Mucosa of descending colon (tissue), 3 donors: Measurements from ENCODE around the gene LRPAP1. TPM values are rescaled to one million over a fixed set of nuclear protein-coding genes. Genes with fewer than 3 reads are reported as not detected.

Experiments used
- ATAC-seq: fragments of 200-7000 bp; cut with Tn5 transposase; one replicate; pipeline ENCODE4 v1.9.1; 2020; ENCODE audit warnings: mild to moderate bottlenecking, moderate library complexity
- DNase-seq, 3 donors: peaks; one replicate each; pipeline ENCODE4 v3.0.0-alpha.2; 2020
- H3K36me3 ChIP-seq: fragments of 200-600 bp; one replicate; pipeline ENCODE4 v1.8.0; 2021; ENCODE audit warnings: low read depth, mild to moderate bottlenecking
- H3K4me1 ChIP-seq: fragments of 200-600 bp; one replicate; pipeline ENCODE4 v1.8.0; 2021; ENCODE audit warnings: low read depth, mild to moderate bottlenecking
- H3K4me3 ChIP-seq: fragments of 200-600 bp; one replicate; pipeline ENCODE4 v1.8.0; 2021; ENCODE audit warnings: mild to moderate bottlenecking
- H3K9me3 ChIP-seq: fragments of 200-600 bp; one replicate; pipeline ENCODE4 v1.8.0; 2021; ENCODE audit warnings: mild to moderate bottlenecking
- CTCF ChIP-seq: fragments of 200-600 bp; IDR thresholded peaks from one replicate; pipeline ENCODE4 v1.8.0; 2022; ENCODE audit warnings: antibody characterized with exemption, mild to moderate bottlenecking
- intact Hi-C, 2 donors: fragments of 100-400 bp; cut with DNase I in 1 of 2; cut with micrococcal nuclease in 1 of 2; formaldehyde crosslinking; loops; one replicate each; pipeline versions ENCODE4 v1.11.0 to v1.11.1; 2022; cut with DNase I, micrococcal nuclease
- total RNA-seq, 3 donors: library from RNA; stranded (reverse); fragmentation: NEBNext Ultra II Directional in 2 of 3; extraction: Animal tissue kit (Norgen Biotek cat#: 25700) in 2 of 3; gene quantifications; one replicate each; pipeline versions ENCODE4 v1.2.1 to v1.2.4, GENCODE V29; 2021 to 2023
- donor health status: DM: no; HTN: no; CAD: no; lungs with moderate emphysema.
- donor health status: DM: no; HTN: no; CAD: no.
- donor health status: DM: no; HTN: yes; CAD: no.

Gene LRPAP1
- total RNA-seq, 3 donors from 2014 or later: 109 to 139 (median 137) TPM

- TF ChIP-seq CTCF: no peak
- no peaks in the 10 kb centered on the region for H3K36me3 ChIP-seq
These were observed 30.3 kb downstream of the LRPAP1 start for GRCh38 chr4:3501825-3502425.

GRCh38 chr4:3501126-3501824, 30.9 kb downstream of the LRPAP1 start:
- Histone ChIP-seq H3K36me3 (no peaks in the 10 kb centered on the region), H3K9me3 (no peaks in the 10 kb centered on the region), H3K4me1 (no peaks in the 10 kb centered on the region), H3K4me3 (no peak overlapping the region)
- intact Hi-C loops: no loop called here
- no peak for DNase-seq
- no peak for TF ChIP-seq CTCF
- ATAC-seq: no peak

More at GRCh38 chr4:3501825-3502425, 30.3 kb downstream of the LRPAP1 start:
- Histone ChIP-seq H3K4me3 (no peak overlapping the region), H3K9me3 (no peaks in the 10 kb centered on the region), H3K4me1 (no peaks in the 10 kb centered on the region)
- intact Hi-C loops: no loop called here
- DNase-seq (no peak), ATAC-seq (no peak)

DNA sequence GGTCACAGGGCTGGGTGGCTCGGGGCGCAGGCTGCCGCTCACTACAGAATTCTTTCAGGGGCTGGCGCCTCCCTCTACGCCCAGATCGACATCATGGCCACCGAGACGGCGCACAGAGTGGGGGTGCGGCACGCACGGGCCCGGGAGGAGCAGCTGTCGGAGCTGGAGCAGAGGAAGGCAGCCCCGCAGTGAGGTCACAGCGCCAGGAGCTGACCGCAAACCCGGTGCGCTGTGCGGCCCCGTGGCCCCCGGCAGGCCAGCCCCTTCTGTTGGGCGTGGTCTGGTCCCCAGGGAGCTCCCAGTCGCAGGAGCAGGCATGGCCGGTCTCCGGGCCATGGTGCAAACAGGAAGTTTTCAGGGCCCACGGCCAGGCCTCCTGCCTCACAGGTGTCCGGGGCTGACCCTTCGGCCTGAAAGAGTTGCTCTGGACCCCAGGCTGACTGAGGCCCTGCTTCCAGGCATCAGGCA, 31.6 kb downstream of the LRPAP1 start:
- ATAC-seq (no peak), DNase-seq (no peak)
- Histone ChIP-seq H3K36me3 (no peaks in the 10 kb centered on the region), H3K9me3 (no peaks in the 10 kb centered on the region), H3K4me3 (no peak overlapping the region), H3K4me1 (no peaks in the 10 kb centered on the region)
- intact Hi-C loops: no loop called here
- TF ChIP-seq CTCF: no peak

- Histone ChIP-seq H3K36me3 (no peaks in the 10 kb centered on the region), H3K4me3 (no peak overlapping the region), H3K4me1 (no peaks in the 10 kb centered on the region), H3K9me3 (no peaks in the 10 kb centered on the region)
- DNase-seq (no peak), ATAC-seq (no peak)
- intact Hi-C loops: no loop called here
- no peak for TF ChIP-seq CTCF
These were observed 32.1 kb downstream of the LRPAP1 start for GRCh38 chr4:3500111-3500510.

- Histone ChIP-seq H3K9me3 (no peaks in the 10 kb centered on the region), H3K4me1 (no peaks in the 10 kb centered on the region), H3K4me3 (no peak overlapping the region), H3K36me3 (no peaks in the 10 kb centered on the region)
- no peak for TF ChIP-seq CTCF
- no peak for ATAC-seq
- DNase-seq: no peak
- intact Hi-C loops: no loop called here
These were observed 32.5 kb downstream of the LRPAP1 start for GRCh38 chr4:3499710-3500109.
